SJCRH30 (cell line): ENCODE measurements around the gene RAB32. TPM values are rescaled to one million over a fixed set of nuclear protein-coding genes. Genes with fewer than 3 reads are reported as not detected.
"Not testable (repeated sequence)": the region's sequence is repeated elsewhere in the genome, so short reads cannot be mapped to it uniquely, and the experiment has no call there.

Source experiments
- DNase-seq, 2 experiments: peaks; one replicate each; pipeline ENCODE4 v3.0.0-alpha.2; 2015 to 2020
- H3K27ac ChIP-seq: fragments of 250-450 bp; sonication (Bioruptor Pico); 2 replicates; pipeline ENCODE4 v1.5.1; 2020; ENCODE audit warnings: mild to moderate bottlenecking, moderate library complexity
- H3K27me3 ChIP-seq: fragments of 250-450 bp; sonication (Bioruptor Pico); 2 replicates; pipeline ENCODE4 v1.5.1; 2020; ENCODE audit warnings: mild to moderate bottlenecking, moderate library complexity
- H3K36me3 ChIP-seq: fragments of 250-450 bp; sonication (Bioruptor Pico); 2 replicates; pipeline ENCODE4 v1.5.1; 2020; ENCODE audit warnings: mild to moderate bottlenecking, moderate library complexity
- H3K4me1 ChIP-seq: fragments of 250-450 bp; sonication (Bioruptor Pico); 2 replicates; pipeline ENCODE4 v1.5.1; 2020; ENCODE audit warnings: mild to moderate bottlenecking, moderate library complexity
- H3K4me3 ChIP-seq: fragments of 250-450 bp; sonication (Bioruptor Pico); 2 replicates; pipeline ENCODE4 v1.5.1; 2020; ENCODE audit warnings: mild to moderate bottlenecking, moderate library complexity
- H3K9me3 ChIP-seq: fragments of 250-450 bp; sonication (Bioruptor Pico); replicated peaks from 2 replicates; pipeline ENCODE4 v1.5.1; 2020; ENCODE audit warnings: mild to moderate bottlenecking, moderate library complexity
- total RNA-seq: library from RNA; depleted of rRNA; stranded (reverse); fragments of >200 nt; shearing (Covaris generic); gene quantifications from 2 replicates; pipeline ENCODE4 v1.2.3, GENCODE V29; 2014

RAB32 gene
- total RNA-seq, 1 experiment from 2014 or later: 12.4 TPM

DNA sequence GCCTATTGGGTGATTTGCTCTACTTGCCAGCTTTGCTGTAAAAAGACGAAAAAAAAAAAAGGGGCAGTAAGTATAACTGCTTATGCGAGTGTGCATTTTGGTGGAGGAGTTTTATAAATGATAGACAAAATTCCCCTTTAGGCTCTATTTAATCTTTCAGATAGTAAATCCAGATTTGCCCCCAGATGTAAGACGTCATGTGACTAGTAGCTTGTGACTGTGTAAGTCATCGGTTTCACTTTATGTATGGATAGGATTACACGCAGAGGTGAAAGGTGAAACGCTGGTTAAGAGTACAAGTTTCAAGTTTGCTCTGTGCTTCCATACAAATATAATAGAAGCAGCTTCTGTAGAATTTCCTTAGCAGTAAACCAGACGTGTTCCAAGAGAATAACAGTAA, 7.9 kb downstream of the RAB32 start:
- DNase-seq: no peak

DNA sequence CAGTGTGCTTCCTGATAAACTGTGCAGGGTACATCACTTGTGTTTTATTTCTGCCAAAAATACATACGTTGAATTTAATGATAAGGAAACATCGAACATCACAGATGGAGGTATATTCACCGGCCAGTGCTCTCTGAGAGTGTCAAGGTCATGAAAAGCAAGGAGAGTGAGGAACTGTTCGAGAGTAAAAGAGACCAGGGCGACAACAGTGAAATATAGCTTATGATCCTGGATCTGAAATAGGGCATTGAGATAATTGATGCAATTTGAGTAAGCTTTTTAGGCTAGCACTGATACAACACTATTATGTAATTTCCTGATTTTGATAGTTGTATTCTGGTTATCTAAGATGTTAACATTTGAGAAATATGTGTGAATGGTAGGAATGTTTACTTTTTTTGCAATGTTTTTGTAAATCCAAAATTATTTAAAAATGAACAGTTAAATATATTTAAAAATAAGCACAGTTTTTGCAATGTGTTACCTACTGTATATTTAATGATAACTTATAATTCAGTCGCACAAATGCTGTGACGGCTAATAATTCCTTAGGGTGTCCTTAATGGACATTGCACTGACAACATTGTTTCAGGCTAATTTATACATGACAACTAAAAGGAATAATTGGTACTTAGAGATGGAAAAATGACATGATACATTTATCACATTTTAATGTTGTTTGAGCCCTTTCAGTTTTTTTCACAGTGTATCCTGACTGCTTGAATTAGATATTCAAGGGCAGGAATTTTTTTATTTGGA, 9.9 kb downstream of the RAB32 start:
- peaks cover 6% of the 10 kb centered on the region; the same call in 1 of the 2 replicates for H3K36me3 ChIP-seq
- H3K27me3 ChIP-seq: no peaks in the 10 kb centered on the region
- H3K9me3 ChIP-seq: 0 out of 2 replicates have a peak, but pooled peaks cover 5% of the 10 kb centered on the region
- DNase-seq: no peak
- H3K4me3 ChIP-seq: no peak overlapping the region
- no peak overlapping the region for H3K27ac ChIP-seq
- no peaks in the 10 kb centered on the region for H3K4me1 ChIP-seq

More for the DNA sequence above, 7.9 kb downstream of the RAB32 start:
- H3K4me3 ChIP-seq: no peak overlapping the region
- H3K9me3 ChIP-seq: 0 out of 2 replicates have a peak, but pooled peaks cover 3% of the 10 kb centered on the region
- no peaks in the 10 kb centered on the region for H3K27me3 ChIP-seq
- H3K27ac ChIP-seq: no peak overlapping the region
- H3K4me1 ChIP-seq: peaks cover 3% of the 10 kb centered on the region; the same call in 1 of the 2 replicates
- H3K36me3 ChIP-seq: peaks cover 6% of the 10 kb centered on the region; the same call in 1 of the 2 replicates

DNA sequence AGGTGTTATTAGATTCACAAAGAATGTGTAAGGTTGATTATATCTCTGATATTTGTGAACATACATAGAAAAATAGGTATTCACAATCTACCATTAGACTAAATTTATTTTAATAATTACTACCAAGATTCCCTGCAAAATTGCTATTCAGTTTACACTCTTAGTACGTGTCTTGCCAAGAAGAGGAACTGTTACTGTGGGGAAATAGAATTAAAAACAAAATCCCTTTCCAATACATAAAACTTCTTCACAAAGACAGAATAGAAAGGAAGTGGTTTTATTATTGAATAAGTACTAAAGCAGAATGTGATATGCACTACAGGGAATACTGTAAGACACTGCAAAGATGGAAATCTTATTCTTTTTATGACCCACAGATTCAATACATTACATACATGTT, 17.0 kb downstream of the RAB32 start:
- no peak overlapping the region for H3K4me3 ChIP-seq
- no peak for DNase-seq
- H3K36me3 ChIP-seq: no peaks in the 10 kb centered on the region
- 0 out of 2 replicates have a peak, but pooled peaks cover 3% of the 10 kb centered on the region for H3K9me3 ChIP-seq
- no peak overlapping the region for H3K27ac ChIP-seq
- H3K27me3 ChIP-seq: no peaks in the 10 kb centered on the region
- H3K4me1 ChIP-seq: no peaks in the 10 kb centered on the region; the same call in 1 of the 2 replicates

DNA sequence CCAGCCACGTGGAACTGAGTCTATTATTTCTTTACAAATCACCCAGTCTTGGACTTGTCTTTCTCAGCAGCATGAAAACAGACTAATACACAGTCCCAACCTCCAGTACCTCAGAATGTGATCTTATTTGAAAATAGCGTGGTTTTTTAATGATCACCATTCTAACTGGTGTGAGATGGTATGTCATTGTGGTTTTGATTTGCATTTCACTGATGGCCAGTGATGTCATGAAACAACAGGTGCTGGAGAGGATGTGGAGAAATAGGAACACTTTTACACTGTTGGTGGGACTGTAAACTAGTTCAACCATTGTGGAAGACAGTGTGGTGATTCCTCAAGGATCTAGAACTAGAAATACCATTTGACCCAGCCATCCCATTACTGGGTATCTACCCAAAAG, 23.0 kb downstream of the RAB32 start:
- H3K4me3 ChIP-seq, H3K9me3 ChIP-seq, H3K27me3 ChIP-seq, H3K36me3 ChIP-seq, H3K4me1 ChIP-seq: not testable (repeated sequence)
- peak; percentile 34 to 44 for DNase-seq
- H3K27ac ChIP-seq: peak overlapping the region; percentile 22; the same call in 1 of the 2 replicates

DNA sequence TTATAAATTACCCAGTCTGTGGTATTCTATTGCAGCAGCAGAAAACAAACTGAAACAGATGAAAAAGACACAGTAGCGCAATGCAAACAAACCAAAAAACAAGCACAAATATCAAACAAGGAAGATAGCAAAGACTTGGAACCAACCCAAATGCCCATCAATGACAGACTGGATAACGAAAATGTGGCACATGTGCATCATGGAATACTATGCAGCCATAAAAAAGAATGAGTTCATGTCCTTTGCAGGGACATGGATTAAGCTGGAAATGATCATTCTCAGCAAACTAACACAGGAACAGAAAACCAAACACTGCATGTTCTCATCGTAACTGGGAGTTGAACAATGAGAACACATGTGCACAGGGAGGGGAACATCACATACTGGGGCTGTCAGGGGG, 25.0 kb downstream of the RAB32 start:
- not testable (repeated sequence) for DNase-seq, H3K9me3 ChIP-seq, H3K36me3 ChIP-seq, H3K4me3 ChIP-seq, H3K4me1 ChIP-seq, H3K27me3 ChIP-seq, H3K27ac ChIP-seq

DNA sequence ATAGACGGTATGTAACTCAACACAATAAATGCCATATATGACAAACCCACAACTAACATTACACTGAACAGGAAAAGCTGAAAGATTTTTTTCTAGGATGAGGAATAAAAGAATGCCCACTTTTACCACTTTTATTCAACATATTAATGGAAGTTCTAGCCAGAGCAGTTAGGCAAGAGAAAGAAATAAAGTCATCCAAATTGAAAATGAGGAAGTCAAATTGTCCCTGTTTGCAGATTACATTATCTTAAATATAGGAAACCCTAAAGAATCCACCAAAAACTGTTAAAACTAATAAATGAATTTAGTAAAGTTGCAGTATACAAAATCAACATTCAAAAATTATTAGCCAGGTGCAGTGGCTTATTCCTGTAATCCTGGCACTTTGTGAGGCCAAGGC, 30.6 kb downstream of the RAB32 start:
- 0 out of 2 replicates have a peak, but pooled peaks cover 5% of the 10 kb centered on the region for H3K9me3 ChIP-seq
- DNase-seq: no peak
- no peaks in the 10 kb centered on the region for H3K27me3 ChIP-seq
- no peak overlapping the region for H3K4me3 ChIP-seq
- H3K4me1 ChIP-seq: no peaks in the 10 kb centered on the region
- H3K36me3 ChIP-seq: no peaks in the 10 kb centered on the region
- H3K27ac ChIP-seq: no peak overlapping the region

DNA sequence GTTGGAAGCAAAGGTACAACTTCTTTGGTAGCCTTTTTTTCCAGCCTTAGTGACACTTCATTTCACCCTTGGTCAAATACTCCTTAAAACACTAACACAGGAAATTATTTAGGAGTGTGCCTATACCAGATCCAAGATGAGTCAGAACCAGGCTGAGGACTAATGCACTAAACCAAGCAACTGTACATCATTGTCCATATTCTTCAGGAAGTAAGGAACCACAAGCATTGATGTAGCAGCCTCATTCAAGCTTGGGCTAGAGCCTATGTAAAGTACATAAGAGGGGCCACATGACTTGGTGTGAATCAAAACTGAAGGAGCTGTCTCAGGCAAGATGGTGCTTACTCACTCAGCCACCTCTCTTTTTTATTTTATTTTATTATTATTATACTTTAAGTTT, 34.4 kb downstream of the RAB32 start:
- DNase-seq: no peak
- H3K27me3 ChIP-seq: no peaks in the 10 kb centered on the region
- no peak overlapping the region for H3K27ac ChIP-seq
- no peaks in the 10 kb centered on the region for H3K4me1 ChIP-seq
- H3K4me3 ChIP-seq: no peak overlapping the region
- no peaks in the 10 kb centered on the region for H3K9me3 ChIP-seq
- no peaks in the 10 kb centered on the region for H3K36me3 ChIP-seq

DNA sequence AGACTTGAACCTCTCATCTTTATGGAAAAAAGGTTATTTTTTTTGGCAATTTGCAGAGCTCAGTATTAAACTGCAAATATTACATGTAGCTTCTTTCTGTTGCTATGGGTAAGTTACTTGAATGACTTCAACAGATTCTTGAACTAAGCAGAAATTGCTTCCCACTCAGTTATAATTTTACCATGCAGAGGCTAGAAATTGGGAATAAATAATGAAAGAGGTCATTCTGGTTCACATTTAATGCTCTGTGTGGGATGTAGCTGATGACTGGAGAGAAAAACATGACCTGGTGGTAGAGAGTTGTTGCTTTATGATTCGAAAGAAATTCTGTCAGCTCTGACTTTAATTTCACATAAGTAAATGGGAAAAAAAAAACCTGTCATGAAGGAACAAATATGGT, 38.3 kb downstream of the RAB32 start:
- Histone ChIP-seq H3K27me3 (no peaks in the 10 kb centered on the region), H3K27ac (no peak overlapping the region), H3K9me3 (no peaks in the 10 kb centered on the region; the same call in 1 of the 2 replicates), H3K36me3 (no peaks in the 10 kb centered on the region), H3K4me1 (no peaks in the 10 kb centered on the region), H3K4me3 (no peak overlapping the region)
- no peak for DNase-seq

DNA sequence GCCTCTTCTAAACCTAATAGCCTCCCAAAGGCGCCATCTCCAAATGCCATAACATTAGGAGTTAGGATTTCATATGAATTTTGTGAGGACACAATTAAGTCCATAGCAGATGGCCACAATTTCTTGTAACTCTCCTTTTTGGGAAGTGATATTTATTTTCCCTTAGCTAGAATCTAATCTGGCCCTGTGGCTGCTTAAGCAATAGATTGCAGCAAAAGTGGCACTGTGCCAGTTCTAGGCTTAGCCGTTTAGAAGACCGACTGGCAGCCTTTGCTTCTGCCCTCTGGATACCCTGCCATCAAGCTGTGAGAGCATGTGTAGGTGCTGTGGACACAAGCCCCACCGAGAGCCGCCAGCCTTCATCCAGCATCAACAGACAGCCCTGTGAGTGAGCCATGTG, 39.2 kb downstream of the RAB32 start:
- H3K4me3 ChIP-seq: no peak overlapping the region
- no peaks in the 10 kb centered on the region for H3K27me3 ChIP-seq
- DNase-seq: no peak
- H3K4me1 ChIP-seq: no peaks in the 10 kb centered on the region
- no peak overlapping the region for H3K27ac ChIP-seq
- H3K9me3 ChIP-seq: no peaks in the 10 kb centered on the region; the same call in 1 of the 2 replicates
- H3K36me3 ChIP-seq: no peaks in the 10 kb centered on the region

DNA sequence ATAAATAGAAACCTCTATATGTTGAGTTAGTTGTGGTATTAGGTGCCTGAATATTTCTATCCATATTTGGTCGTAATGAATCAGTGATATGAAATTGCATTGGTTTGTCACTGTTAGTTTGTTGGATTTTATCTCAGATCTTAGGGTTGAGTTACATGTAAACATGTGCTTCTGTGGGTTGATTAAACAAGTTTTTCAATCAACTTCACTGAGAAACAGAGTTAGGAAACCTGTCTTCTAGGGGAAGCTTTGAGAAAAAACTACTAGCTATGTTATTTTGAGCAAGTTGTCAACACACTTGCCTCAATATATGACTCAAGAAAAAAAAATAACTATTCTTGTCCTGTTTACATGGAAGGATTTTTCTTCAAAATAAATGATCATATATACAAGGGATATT, 40.3 kb downstream of the RAB32 start:
- DNase-seq: no peak
- no peaks in the 10 kb centered on the region for H3K4me1 ChIP-seq
- H3K4me3 ChIP-seq: no peak overlapping the region
- H3K9me3 ChIP-seq: no peaks in the 10 kb centered on the region; the same call in 1 of the 2 replicates
- no peaks in the 10 kb centered on the region for H3K27me3 ChIP-seq
- H3K27ac ChIP-seq: no peak overlapping the region
- no peaks in the 10 kb centered on the region for H3K36me3 ChIP-seq

DNA sequence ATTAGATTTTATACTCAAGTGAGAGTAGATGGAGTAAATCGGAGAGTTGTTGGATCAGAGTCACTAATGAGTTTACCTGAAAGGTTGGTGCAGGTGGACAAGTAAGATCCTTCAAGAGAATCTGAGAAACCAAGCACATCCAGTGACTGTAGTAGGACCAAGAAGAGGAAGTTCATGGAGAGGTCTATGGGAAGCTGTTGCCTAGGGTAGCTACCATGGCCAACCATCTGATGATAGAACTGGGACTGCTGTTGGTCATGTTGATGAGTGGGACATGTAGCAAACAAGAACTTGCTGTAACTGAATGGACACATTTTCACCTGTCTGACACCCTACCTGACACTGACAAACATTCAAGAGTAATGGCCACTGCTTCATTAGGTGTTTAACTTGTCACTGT, 43.8 kb downstream of the RAB32 start:
- no peak overlapping the region for H3K27ac ChIP-seq
- H3K9me3 ChIP-seq: no peaks in the 10 kb centered on the region; the same call in 1 of the 2 replicates
- H3K4me3 ChIP-seq: no peak overlapping the region
- H3K4me1 ChIP-seq: no peaks in the 10 kb centered on the region
- no peaks in the 10 kb centered on the region for H3K36me3 ChIP-seq
- no peaks in the 10 kb centered on the region for H3K27me3 ChIP-seq
- DNase-seq: no peak

DNA sequence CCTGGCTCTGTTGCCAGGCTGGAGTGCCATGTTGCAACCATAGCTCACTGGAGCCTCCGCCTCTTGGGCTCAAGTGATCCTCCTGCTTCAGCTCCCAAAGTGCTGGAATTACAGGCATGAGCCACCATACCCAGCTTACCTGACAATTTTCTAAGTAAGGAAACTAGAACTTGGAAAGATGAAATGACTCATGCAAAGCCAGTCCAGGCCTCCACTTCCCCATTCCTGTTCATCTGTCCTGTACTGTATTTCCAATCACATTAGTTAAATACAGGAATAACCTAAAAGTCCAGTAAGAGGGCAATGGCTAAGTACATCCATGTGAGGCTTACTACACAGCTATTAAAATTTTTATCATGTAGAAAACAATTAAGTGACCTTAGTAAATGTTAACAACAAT, 46.9 kb downstream of the RAB32 start:
- DNase-seq: no peak
- H3K27me3 ChIP-seq: no peaks in the 10 kb centered on the region
- no peaks in the 10 kb centered on the region for H3K36me3 ChIP-seq
- no peak overlapping the region for H3K27ac ChIP-seq
- H3K4me3 ChIP-seq: no peak overlapping the region
- no peaks in the 10 kb centered on the region for H3K9me3 ChIP-seq
- H3K4me1 ChIP-seq: no peaks in the 10 kb centered on the region

DNA sequence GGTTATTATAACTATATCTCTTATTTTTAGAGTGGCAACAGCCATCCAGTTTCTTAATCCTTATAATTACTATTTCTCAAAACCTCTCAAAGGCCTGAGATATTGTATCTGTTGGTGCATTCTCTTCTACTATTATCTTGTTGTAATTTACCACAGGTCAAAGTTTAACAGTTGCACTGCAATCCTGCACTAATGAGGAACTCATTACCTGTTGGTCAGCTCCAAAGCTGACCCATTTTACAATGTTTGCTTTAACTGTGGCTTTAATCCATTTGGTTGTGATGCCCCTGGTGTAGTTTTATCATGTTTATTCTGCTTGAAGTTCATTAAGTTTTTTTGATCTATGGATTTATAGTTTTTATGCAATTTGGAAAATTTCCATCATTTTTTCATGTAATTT, 48.8 kb downstream of the RAB32 start:
- Histone ChIP-seq H3K9me3 (no peaks in the 10 kb centered on the region), H3K36me3 (no peaks in the 10 kb centered on the region), H3K27me3 (no peaks in the 10 kb centered on the region), H3K4me1 (no peaks in the 10 kb centered on the region), H3K27ac (no peak overlapping the region), H3K4me3 (no peak overlapping the region)
- no peak for DNase-seq

DNA sequence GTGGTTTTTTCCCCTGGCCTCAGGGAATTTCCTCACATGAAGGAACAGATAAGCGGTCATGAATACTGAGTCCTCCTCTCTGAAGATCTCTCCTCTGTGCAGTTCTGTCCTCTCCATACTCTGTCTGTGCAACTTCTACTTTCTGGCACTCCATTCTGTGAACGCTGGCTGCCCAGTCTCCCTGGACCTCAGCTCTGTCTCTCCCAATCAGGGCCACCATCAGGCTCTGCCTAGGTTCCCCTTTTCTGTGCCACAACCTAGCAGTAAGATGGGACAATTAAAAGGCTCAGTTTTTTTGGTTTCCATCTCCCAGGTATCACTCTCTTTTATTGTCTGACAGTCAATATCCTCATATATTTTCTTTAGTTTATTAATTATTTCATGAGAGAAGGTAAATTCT, 50.4 kb downstream of the RAB32 start:
- Histone ChIP-seq H3K27me3 (no peaks in the 10 kb centered on the region), H3K9me3 (no peaks in the 10 kb centered on the region), H3K4me1 (no peaks in the 10 kb centered on the region), H3K4me3 (no peak overlapping the region), H3K36me3 (no peaks in the 10 kb centered on the region), H3K27ac (no peak overlapping the region)
- DNase-seq: no peak

DNA sequence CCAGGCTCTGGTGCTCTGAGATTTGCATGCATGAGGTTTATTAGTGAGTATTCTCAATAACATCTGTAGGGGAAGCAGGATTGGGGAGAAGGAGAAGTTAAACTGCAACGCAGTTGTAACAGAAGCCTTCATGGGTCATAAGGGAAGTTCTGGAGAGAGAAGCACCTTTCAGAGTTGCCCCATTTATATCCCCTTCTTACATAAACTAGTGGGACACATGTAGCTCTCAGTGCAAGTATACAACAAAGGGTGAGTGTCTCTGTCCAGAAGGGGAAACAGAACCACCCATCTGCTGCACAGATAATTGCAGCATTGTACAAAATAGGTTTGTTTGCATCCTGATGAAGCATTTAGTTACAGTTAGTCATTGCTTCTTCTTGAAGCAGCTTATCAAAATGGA, 50.9 kb downstream of the RAB32 start:
- Histone ChIP-seq H3K4me1 (no peaks in the 10 kb centered on the region), H3K27me3 (no peaks in the 10 kb centered on the region), H3K4me3 (no peak overlapping the region), H3K9me3 (no peaks in the 10 kb centered on the region), H3K27ac (no peak overlapping the region), H3K36me3 (no peaks in the 10 kb centered on the region)
- DNase-seq: no peak
